ENCODE measurements around the gene FAM161B. TPM values are rescaled to one million over a fixed set of nuclear protein-coding genes. Genes with fewer than 3 reads are reported as not detected.

The FAM161B gene
- total RNA-seq, 6 experiments from 2014 or later: 3.5 to 4.3 (median 4.2) TPM

DNA sequence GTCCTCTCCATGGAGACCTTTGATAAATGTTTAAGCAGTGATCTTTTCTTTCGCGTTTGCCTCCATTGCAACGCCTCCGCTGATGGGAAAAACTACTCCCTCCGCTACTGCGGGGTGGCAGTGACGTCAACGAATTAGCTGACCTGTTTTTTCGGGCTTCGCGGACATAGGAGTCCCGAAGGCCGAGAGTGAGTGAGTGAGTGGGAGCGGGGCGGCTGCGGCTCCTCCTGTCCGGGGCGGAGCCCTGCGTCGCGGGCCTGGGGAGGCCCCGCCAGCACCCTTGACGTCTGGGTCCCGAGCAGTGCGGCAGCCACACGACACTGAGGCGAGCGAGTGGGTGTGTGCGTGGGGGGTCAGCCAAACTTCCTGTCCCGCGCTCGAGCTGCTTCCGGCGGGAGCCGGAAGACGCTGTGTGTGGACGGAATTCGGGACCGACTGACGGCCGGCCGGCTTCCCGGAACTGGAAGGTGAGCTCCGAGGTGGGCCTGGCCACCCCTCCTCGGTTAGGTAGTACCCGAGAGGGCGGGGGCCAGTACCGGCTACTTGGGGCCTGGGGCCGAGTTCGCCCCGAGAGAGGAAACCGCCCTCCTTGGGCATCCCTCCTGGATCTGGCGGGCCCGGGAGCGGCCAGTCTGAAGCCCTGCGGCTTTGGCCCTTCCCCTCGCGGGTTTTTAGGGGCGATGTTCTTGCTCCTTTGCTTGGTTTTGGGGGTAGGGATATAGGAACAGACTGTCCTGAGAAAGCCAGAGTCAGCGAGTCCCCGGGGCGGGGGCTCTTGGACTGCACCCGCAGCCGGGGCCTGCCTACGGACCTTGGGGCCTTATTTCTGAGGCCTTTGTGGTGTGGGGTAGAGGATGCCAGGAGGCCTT is 63.2 kb downstream of the FAM161B start, which contains the start of gene ZNF410:
ZNF410 (plus strand) TSS at position 411 of the 869 bp plus-strand sequence. CDS start 5,317 bp downstream, outside the sequence.
- peaks cover 5% of the 10 kb centered on the region; the same call in 1 of the 2 replicates for H3K36me3 Mint-ChIP-seq (ENCODE audit: low read depth)
- no peaks in the 10 kb centered on the region for H3K27me3 Mint-ChIP-seq (ENCODE audit: insufficient read depth)
- peak; percentile 97 for DNase-seq
- H3K27ac Mint-ChIP-seq: peak within 1 kb of the TSS; percentile 98
- H3K4me1 Mint-ChIP-seq (ENCODE audit: low read depth): peaks cover 54% of the 10 kb centered on the region
- H3K4me3 Mint-ChIP-seq: peak within 1 kb of the TSS; percentile 87
- H3K9me3 Mint-ChIP-seq: no peaks in the 10 kb centered on the region
- no peak for TF ChIP-seq CTCF (IDR thresholded peaks at IDR 0.05)

GRCh38 chr14:73884438-73885190 is 65.3 kb downstream of the FAM161B start:
- H3K4me3 Mint-ChIP-seq: peak overlapping the region; percentile 87
- H3K4me1 Mint-ChIP-seq (ENCODE audit: low read depth): peaks cover 44% of the 10 kb centered on the region
- H3K27me3 Mint-ChIP-seq (ENCODE audit: insufficient read depth): no peaks in the 10 kb centered on the region
- no peaks in the 10 kb centered on the region for H3K9me3 Mint-ChIP-seq
- H3K27ac Mint-ChIP-seq: peak overlapping the region; percentile 98
- H3K36me3 Mint-ChIP-seq (ENCODE audit: low read depth): peaks cover 4% of the 10 kb centered on the region; the same call in 1 of the 2 replicates
- DNase-seq: no peak
- TF ChIP-seq CTCF (IDR thresholded peaks at IDR 0.05): no peak

Other genes starting within 250 kb of the FAM161B start
- 10 to 100 TPM; 51.1 to 60.9 (median 53.2) TPM for gene PNMA1, start 235.7 kb downstream of the FAM161B start, total RNA-seq (2021; fragmentation: NEBNext Ultra II Directional; extraction: Animal tissue kit (Norgen Biotek cat#: 25700))
- gene PTGR2, start 98.3 kb downstream of the FAM161B start, total RNA-seq (2021; fragmentation: NEBNext Ultra II Directional; extraction: Animal tissue kit (Norgen Biotek cat#: 25700)): 1 to 10 TPM; 4.2 to 7.5 (median 6.4) TPM
- gene ZNF410, start 63.2 kb downstream of the FAM161B start, total RNA-seq (2021; fragmentation: NEBNext Ultra II Directional; extraction: Animal tissue kit (Norgen Biotek cat#: 25700)): 10 to 100 TPM; 31.5 to 42.5 (median 35.0) TPM
- 10 to 100 TPM; 17.8 to 22.1 (median 20.7) TPM for gene COQ6, start 208 bp upstream of the FAM161B start, total RNA-seq (2021; fragmentation: NEBNext Ultra II Directional; extraction: Animal tissue kit (Norgen Biotek cat#: 25700))
- gene ENTPD5, start 69.2 kb upstream of the FAM161B start, total RNA-seq (2021; fragmentation: NEBNext Ultra II Directional; extraction: Animal tissue kit (Norgen Biotek cat#: 25700)): 10 to 100 TPM in 3 of 6 experiments, 1 to 10 TPM in 3; 9.0 to 11.7 (median 9.7) TPM
- 1 to 10 TPM; 1.6 to 3.0 (median 2.4) TPM for gene BBOF1, start 69.3 kb upstream of the FAM161B start, total RNA-seq (2021; fragmentation: NEBNext Ultra II Directional; extraction: Animal tissue kit (Norgen Biotek cat#: 25700))
- 10 to 100 TPM; 13.3 to 17.7 (median 14.4) TPM for gene ALDH6A1, start 134.4 kb upstream of the FAM161B start, total RNA-seq (2021; fragmentation: NEBNext Ultra II Directional; extraction: Animal tissue kit (Norgen Biotek cat#: 25700))
- gene LIN52, start 134.9 kb upstream of the FAM161B start, total RNA-seq (2021; fragmentation: NEBNext Ultra II Directional; extraction: Animal tissue kit (Norgen Biotek cat#: 25700)): 10 to 100 TPM in 3 of 6 experiments, 1 to 10 TPM in 3; 9.8 to 12.1 (median 10.1) TPM